ENCODE data around the gene LANCL1.

The LANCL1 gene

DNA sequence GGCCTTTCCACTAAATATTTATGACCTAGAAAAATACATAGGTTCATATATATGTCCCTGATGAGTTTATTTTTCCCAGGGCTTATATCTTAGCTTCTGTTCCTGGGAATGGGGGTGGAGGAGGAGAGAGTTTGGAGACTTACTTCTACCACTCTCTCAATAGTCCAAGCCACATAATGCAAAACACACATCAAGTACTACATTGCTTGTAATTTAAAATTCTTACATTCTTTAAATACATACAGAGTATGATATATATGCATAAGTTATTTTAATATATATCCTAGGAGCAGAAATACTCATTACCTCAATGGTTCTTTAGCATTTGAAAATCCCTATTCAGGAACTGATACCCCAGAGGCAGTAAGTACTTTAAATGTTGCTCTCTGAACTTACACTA lies 88.4 kb downstream of the LANCL1 start:
- no peak for DNase-seq

DNA sequence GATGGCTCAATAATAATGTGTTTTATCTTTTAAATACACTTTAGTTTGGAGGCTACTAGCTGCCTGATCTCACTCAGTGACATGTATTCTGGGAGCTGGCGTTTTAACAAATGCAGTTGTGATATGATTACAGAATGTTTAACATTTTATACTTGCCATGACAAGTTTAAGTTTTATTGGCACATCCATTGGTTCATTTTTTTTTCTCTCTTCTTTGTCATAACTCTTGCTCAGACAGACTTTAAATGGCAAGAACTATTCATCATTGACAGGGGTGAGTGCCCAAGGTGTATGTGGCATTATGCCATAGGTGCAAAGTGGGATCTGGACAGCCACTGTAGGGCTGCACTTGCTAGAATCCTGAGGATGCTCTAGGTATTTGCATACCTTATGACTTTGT lies 89.5 kb downstream of the LANCL1 start:
- no peak for DNase-seq
